GM21526 (cell line): ENCODE results near the gene SLC27A6.
A peak's percentile ranks its signal among the peaks of the same experiment; 100 is the strongest.

Experiments
- ATAC-seq: cut with Tn5 transposase; IDR thresholded peaks from one replicate; pipeline ENCODE4 v1.9.1; 2021; ENCODE audit warnings: moderate library complexity; ENCODE audit not compliant: unreplicated experiment, low FRiP score

SLC27A6 gene

GRCh38 chr5:129057329-129057728, 92.0 kb downstream of the SLC27A6 start:
- ATAC-seq: no peak

- no peak for ATAC-seq
Measured at GRCh38 chr5:129061849-129062248, 96.6 kb downstream of the SLC27A6 start.

- no peak for ATAC-seq
Measured at GRCh38 chr5:129063483-129064113, 98.3 kb downstream of the SLC27A6 start.

DNA sequence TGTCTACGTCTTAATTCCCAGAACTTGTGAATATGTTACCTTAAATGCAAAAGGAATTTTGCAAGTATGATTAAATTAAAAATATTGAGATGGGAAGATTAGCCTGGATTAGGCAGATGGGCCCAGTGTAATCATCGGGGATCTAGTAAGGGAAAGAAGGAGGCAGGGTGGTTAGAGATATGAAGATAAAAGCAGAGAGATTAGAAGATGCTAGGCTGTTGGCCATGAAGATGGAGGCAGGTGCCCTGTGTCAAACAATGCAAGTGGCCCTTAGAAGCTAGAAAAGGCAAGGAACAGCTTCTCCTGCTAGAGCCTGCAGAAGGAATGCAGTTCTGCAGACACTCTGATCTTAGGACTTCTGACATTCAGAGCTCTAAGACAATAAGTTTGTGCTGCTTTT, 100.4 kb downstream of the SLC27A6 start:
- no peak for ATAC-seq

GRCh38 chr5:129067745-129068144, 102.5 kb downstream of the SLC27A6 start:
- no peak for ATAC-seq

- peak; percentile 79 for ATAC-seq
Measured at GRCh38 chr5:129069292-129069691, 104.0 kb downstream of the SLC27A6 start.

- ATAC-seq: no peak
Measured at GRCh38 chr5:129073111-129073510, 107.8 kb downstream of the SLC27A6 start.

DNA sequence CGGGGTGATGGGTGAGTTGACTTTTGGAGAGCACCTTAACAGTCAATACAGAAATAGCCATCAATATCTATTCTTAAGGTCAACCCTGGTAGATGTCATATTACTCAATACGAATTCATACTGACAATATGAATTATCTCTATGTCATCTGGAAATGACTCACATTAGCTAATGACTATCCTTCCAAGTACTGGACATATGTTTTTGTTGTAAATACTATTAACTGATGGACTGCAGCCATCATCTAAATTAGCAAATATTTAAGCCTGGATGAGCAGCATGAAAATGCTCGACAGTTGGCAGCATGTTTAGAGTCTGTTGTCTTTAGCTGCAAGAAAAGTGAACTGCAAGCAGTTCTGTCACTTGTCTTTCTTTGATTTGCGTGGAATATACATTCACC, 109.6 kb downstream of the SLC27A6 start:
- no peak for ATAC-seq

DNA sequence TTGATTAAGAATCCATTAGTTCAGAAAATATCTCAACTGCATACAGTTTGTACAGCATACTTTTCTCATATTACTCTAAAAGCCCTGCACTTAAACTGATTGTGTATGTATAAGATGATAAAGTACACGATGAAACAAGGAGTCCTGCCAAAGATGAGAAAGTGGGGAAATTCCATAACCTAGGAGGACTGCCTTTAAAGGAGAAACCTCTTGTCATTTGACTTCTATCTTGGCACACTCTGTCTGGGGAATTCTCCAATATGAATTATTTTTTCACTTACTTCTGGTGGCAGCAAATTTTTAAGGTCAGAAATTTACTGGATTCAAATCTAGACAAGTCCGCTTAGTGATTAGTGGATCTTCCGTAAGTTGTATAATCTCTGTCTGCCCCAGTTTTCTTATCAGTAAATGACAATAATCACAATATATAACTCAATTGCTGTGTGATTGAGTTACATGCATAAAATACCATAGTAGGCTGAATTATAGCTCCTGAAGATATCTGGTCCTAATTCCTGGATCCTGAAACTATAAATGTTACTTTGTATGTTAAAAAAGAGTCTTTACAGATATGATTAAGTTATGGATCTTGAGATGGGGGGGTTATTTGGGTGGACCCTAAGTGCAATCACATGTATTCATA, 112.3 kb downstream of the SLC27A6 start:
- ATAC-seq: no peak

DNA sequence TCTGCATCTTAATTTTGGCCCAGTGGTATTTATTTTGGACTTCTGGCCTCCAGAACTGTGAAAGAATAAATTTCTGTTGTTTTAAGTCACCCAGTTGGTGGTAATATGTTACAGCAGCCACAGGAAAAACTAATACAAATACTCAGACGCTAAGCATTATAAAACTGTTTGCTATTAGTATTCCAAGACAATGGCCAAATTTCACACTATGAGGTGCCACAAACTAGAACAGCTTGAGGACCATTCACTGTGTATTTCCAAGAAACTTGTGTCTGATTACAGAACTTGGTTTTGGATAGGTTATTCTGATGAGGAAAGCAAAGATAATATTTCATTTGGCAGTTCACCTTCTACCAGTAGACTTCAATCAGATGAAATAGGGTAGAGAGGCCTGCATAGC, 113.0 kb downstream of the SLC27A6 start:
- no peak for ATAC-seq

DNA sequence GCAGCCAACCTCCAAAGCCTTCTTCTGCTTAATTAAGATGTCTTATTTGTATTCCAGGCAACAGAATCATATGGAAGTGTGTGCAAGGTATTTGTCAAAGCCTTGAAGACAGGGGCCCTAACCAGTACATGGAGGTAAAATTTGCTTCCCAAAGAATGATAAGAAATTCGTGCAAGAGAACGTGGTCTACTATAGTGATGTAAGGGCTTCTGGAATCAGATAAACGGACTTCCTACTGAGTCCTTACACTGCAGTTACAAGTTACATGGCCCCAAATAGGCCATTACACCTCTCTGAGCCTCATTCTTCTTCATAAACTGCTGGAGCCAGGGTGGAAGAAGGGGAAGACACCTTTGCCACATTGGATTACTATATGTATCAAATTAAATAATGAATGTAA, 113.4 kb downstream of the SLC27A6 start:
- ATAC-seq: no peak

DNA sequence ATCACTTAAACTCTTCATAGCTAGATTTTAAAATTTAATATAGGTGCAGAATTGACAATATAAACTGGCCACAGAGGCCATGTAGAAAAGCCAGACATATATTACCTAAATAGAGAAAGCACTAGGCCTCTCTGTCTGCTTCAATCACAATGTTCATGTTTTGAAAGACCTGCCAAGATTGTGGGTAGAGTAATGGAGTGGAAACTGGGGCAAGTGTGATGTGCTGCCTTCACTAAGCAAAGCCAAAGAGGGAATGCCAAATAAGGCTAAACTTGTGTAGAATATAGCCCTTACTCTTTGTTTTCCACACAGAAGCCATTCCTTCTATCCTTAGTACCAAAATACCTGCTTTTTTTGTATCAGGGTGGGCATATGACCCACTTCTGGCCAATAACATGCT, 114.2 kb downstream of the SLC27A6 start:
- ATAC-seq: no peak

- ATAC-seq: no peak
Measured at GRCh38 chr5:129080766-129081165, 115.5 kb downstream of the SLC27A6 start.

GRCh38 chr5:129082225-129083136, 117.2 kb downstream of the SLC27A6 start:
- no peak for ATAC-seq
